T-helper 2 cell treated with Interferon-gamma antibody and Interleukin-4, amounts not matched to agents 5 μg/mL and 100 μg/mL, for 36 hours (primary cell): ENCODE results near the gene ZNF106.

Source experiments
- DNase-seq: peaks from one replicate; pipeline ENCODE4 v3.0.0; 2021; ENCODE audit warnings: low spot score
- H3K27ac Mint-ChIP-seq: one replicate; pipeline ENCODE4 v1.8.0; 2021; ENCODE audit warnings: mild to moderate bottlenecking, mixed read lengths
- H3K27me3 Mint-ChIP-seq: one replicate; pipeline ENCODE4 v1.8.0; 2021; ENCODE audit warnings: low read depth, mixed read lengths
- H3K36me3 Mint-ChIP-seq: one replicate; pipeline ENCODE4 v1.8.0; 2021; ENCODE audit warnings: low read depth, mixed read lengths
- H3K4me1 Mint-ChIP-seq: one replicate; pipeline ENCODE4 v1.8.0; 2021; ENCODE audit warnings: low read depth, mixed read lengths
- H3K4me3 Mint-ChIP-seq: one replicate; pipeline ENCODE4 v1.8.0; 2022; ENCODE audit warnings: mild to moderate bottlenecking, moderate library complexity, mixed read lengths
- H3K9me3 Mint-ChIP-seq: one replicate; pipeline ENCODE4 v1.8.0; 2021; ENCODE audit warnings: mixed read lengths

ZNF106 gene

GRCh38 chr15:42495361-42496212 lies 4.6 kb upstream of the ZNF106 start, which contains the start of gene SNAP23:
Gene SNAP23, plus strand, starts transcription at chr15:42495634. Its CDS starts 16,213 bp downstream, at chr15:42511847.
- H3K36me3 Mint-ChIP-seq, result peaks cover 8% of the 10 kb centered on the region

GRCh38 chr15:42494998-42495360 lies 4.0 kb upstream of the ZNF106 start:
- peaks cover 8% of the 10 kb centered on the region for H3K36me3 Mint-ChIP-seq
- no peaks in the 10 kb centered on the region for H3K9me3 Mint-ChIP-seq
- no peaks in the 10 kb centered on the region for H3K27me3 Mint-ChIP-seq
- H3K27ac Mint-ChIP-seq, result peak overlapping the region; percentile 92
- DNase-seq, result no peak
- peak overlapping the region; percentile 90 for H3K4me3 Mint-ChIP-seq
- peaks cover 45% of the 10 kb centered on the region for H3K4me1 Mint-ChIP-seq

More at GRCh38 chr15:42495361-42496212, 4.6 kb upstream of the ZNF106 start, which contains the start of gene SNAP23:
- peak; percentile 90 for DNase-seq
- H3K27me3 Mint-ChIP-seq, result no peaks in the 10 kb centered on the region
- H3K4me1 Mint-ChIP-seq, result peaks cover 45% of the 10 kb centered on the region
- H3K27ac Mint-ChIP-seq, result peak within 1 kb of the TSS; percentile 92
- peak within 1 kb of the TSS; percentile 90 for H3K4me3 Mint-ChIP-seq
- no peaks in the 10 kb centered on the region for H3K9me3 Mint-ChIP-seq

GRCh38 chr15:42493679-42494078 lies 2.7 kb upstream of the ZNF106 start:
- H3K27me3 Mint-ChIP-seq, result no peaks in the 10 kb centered on the region
- H3K9me3 Mint-ChIP-seq, result no peaks in the 10 kb centered on the region
- H3K4me3 Mint-ChIP-seq, result peak overlapping the region; percentile 3
- no peak for DNase-seq
- peaks cover 5% of the 10 kb centered on the region for H3K36me3 Mint-ChIP-seq
- peaks cover 43% of the 10 kb centered on the region for H3K4me1 Mint-ChIP-seq
- H3K27ac Mint-ChIP-seq, result peak overlapping the region; percentile 21

GRCh38 chr15:42491539-42492225 lies 741 bp upstream of the ZNF106 start:
- H3K4me3 Mint-ChIP-seq, result peak overlapping the region; percentile 97
- peaks cover 44% of the 10 kb centered on the region for H3K4me1 Mint-ChIP-seq
- no peak for DNase-seq
- peaks cover 6% of the 10 kb centered on the region for H3K36me3 Mint-ChIP-seq
- no peaks in the 10 kb centered on the region for H3K9me3 Mint-ChIP-seq
- no peaks in the 10 kb centered on the region for H3K27me3 Mint-ChIP-seq
- H3K27ac Mint-ChIP-seq, result peak overlapping the region; percentile 99

- no peaks in the 10 kb centered on the region for H3K27me3 Mint-ChIP-seq
- no peaks in the 10 kb centered on the region for H3K9me3 Mint-ChIP-seq
- H3K36me3 Mint-ChIP-seq, result peaks cover 6% of the 10 kb centered on the region
- H3K27ac Mint-ChIP-seq, result peak overlapping the region; percentile 99
- H3K4me3 Mint-ChIP-seq, result peak overlapping the region; percentile 97
- H3K4me1 Mint-ChIP-seq, result peaks cover 35% of the 10 kb centered on the region
- DNase-seq, result no peak
These were observed 660 bp downstream of the ZNF106 start for GRCh38 chr15:42490291-42490670.

- peaks cover 10% of the 10 kb centered on the region for H3K4me1 Mint-ChIP-seq
- H3K4me3 Mint-ChIP-seq, result no peak overlapping the region
- H3K27me3 Mint-ChIP-seq, result no peaks in the 10 kb centered on the region
- no peak overlapping the region for H3K27ac Mint-ChIP-seq
- H3K9me3 Mint-ChIP-seq, result peaks cover 16% of the 10 kb centered on the region
- peaks cover 26% of the 10 kb centered on the region for H3K36me3 Mint-ChIP-seq
- DNase-seq, result no peak
These were observed 7.3 kb downstream of the ZNF106 start for GRCh38 chr15:42483677-42484076.

- H3K9me3 Mint-ChIP-seq, result peaks cover 16% of the 10 kb centered on the region
- peaks cover 26% of the 10 kb centered on the region for H3K36me3 Mint-ChIP-seq
- H3K4me3 Mint-ChIP-seq, result no peak overlapping the region
- no peak overlapping the region for H3K27ac Mint-ChIP-seq
- no peaks in the 10 kb centered on the region for H3K27me3 Mint-ChIP-seq
- DNase-seq, result no peak
- peaks cover 3% of the 10 kb centered on the region for H3K4me1 Mint-ChIP-seq
These were observed 8.2 kb downstream of the ZNF106 start for GRCh38 chr15:42482701-42483100.

GRCh38 chr15:42474827-42475226 lies 16.1 kb downstream of the ZNF106 start:
- Mint-ChIP-seq H3K27ac (no peak overlapping the region), H3K4me3 (no peak overlapping the region), H3K4me1 (peaks cover 3% of the 10 kb centered on the region), H3K36me3 (peaks cover 7% of the 10 kb centered on the region), H3K9me3 (no peaks in the 10 kb centered on the region), H3K27me3 (no peaks in the 10 kb centered on the region)
- no peak for DNase-seq

GRCh38 chr15:42471002-42471401 lies 19.9 kb downstream of the ZNF106 start:
- Mint-ChIP-seq H3K4me3 (no peak overlapping the region), H3K27ac (peak overlapping the region; percentile 50), H3K4me1 (peaks cover 3% of the 10 kb centered on the region), H3K27me3 (no peaks in the 10 kb centered on the region), H3K9me3 (no peaks in the 10 kb centered on the region), H3K36me3 (peaks cover 11% of the 10 kb centered on the region)
- no peak for DNase-seq

- H3K36me3 Mint-ChIP-seq, result peaks cover 21% of the 10 kb centered on the region
These were observed 25.3 kb downstream of the ZNF106 start for GRCh38 chr15:42465520-42466259.

GRCh38 chr15:42461261-42461660 lies 29.7 kb downstream of the ZNF106 start:
- Mint-ChIP-seq H3K27ac (no peak overlapping the region), H3K27me3 (no peaks in the 10 kb centered on the region), H3K9me3 (no peaks in the 10 kb centered on the region), H3K4me3 (no peak overlapping the region), H3K4me1 (peaks cover 5% of the 10 kb centered on the region), H3K36me3 (peaks cover 19% of the 10 kb centered on the region)
- DNase-seq, result no peak

More at GRCh38 chr15:42465520-42466259, 25.3 kb downstream of the ZNF106 start:
- no peak for DNase-seq
- Mint-ChIP-seq H3K9me3 (no peaks in the 10 kb centered on the region), H3K27me3 (no peaks in the 10 kb centered on the region), H3K4me1 (peaks cover 3% of the 10 kb centered on the region), H3K27ac (no peak overlapping the region), H3K4me3 (no peak overlapping the region)

- H3K27ac Mint-ChIP-seq, result no peak overlapping the region
- peaks cover 5% of the 10 kb centered on the region for H3K36me3 Mint-ChIP-seq
- no peak overlapping the region for H3K4me3 Mint-ChIP-seq
- H3K4me1 Mint-ChIP-seq, result peaks cover 5% of the 10 kb centered on the region
- DNase-seq, result no peak
- H3K9me3 Mint-ChIP-seq, result no peaks in the 10 kb centered on the region
- H3K27me3 Mint-ChIP-seq, result no peaks in the 10 kb centered on the region
These were observed 33.2 kb downstream of the ZNF106 start for GRCh38 chr15:42457445-42458442.

GRCh38 chr15:42456971-42457370 lies 34.0 kb downstream of the ZNF106 start:
- no peaks in the 10 kb centered on the region for H3K27me3 Mint-ChIP-seq
- H3K36me3 Mint-ChIP-seq, result peaks cover 5% of the 10 kb centered on the region
- DNase-seq, result no peak
- H3K27ac Mint-ChIP-seq, result no peak overlapping the region
- peaks cover 5% of the 10 kb centered on the region for H3K4me1 Mint-ChIP-seq
- no peak overlapping the region for H3K4me3 Mint-ChIP-seq
- no peaks in the 10 kb centered on the region for H3K9me3 Mint-ChIP-seq
